D341Med (cell line): ENCODE data around the gene WWC2.

Experiments
- DNase-seq: peaks from one replicate; pipeline ENCODE4 v3.0.0; 2012; ENCODE audit warnings: low spot score

The WWC2 gene

DNA sequence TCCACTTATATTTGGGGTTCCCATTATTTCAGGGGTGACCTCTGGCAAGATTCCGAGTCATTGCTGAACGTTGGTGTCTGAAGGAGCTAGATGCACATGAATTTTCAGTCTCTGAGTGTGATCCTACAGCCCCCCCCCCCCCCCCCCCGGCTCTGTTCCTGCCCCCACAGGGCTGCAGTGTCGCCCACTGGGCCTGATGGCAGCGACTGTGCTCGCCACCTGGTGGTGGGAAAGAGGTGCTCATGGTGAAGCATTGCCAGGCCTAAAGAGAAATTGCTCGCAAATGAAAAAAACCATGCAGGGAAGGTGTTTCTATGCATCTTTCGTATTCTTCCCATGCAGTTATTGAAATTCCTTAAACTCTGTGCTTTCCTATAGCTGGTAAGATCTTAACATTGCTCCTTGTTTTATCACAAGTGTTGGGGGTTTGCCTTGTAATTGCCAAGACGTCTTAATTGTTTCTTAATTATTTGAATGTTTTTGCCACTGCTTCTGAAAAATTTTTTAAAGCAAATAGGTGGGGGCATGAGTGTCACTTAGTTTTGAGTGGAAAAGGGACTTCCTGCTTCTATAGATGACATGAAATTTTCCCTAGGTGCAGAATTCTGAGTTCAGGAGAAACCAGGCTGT, 157.8 kb downstream of the WWC2 start:
- peak; percentile 81 for DNase-seq

DNA sequence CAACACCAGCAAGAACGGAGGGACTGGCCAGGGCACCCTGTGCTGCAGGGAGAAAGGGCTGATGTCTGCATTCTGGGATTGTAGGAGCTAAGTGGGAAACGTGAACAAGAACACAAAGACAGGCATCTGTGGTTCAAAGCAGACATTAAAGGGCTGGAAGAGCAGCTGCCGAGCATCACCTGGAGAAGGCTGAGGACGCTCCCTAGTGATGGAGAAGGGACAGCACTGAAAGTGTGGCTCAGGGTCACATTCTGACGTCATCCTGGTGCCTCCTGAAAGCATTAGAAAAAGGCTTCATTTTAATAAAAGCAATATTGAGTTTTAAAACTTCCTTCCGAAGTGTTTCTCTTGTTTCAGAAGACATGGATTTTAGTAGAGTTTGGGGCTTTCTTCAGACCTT, 158.8 kb downstream of the WWC2 start:
- no peak for DNase-seq

DNA sequence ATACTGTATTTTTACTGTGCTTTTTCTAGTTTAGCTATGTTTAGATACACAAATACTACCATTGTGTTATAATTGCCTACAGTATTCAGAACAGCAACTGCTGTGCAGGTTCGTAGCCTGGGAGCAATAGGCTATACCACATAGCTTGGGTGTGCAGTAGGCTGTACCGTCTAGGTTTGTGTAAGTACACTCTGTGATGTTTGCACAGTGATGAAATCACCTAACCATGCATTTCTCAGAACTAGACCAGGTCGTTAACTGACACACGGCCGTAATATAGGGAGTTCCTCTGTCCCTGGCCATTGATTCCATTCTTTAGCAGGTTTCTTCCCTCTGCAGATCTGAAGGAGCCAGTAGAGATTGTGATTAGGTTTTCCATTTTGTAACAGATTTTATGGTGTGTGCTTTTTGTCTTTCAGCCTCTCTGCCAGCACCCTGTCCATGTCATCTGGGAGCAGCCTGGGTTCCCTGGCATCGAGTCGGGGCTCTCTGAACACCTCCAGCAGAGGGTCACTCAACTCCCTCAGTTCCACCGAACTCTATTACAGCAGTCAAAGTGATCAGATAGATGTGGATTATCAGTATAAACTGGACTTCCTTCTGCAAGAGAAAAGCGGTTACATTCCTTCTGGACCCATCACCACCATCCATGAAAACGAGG, 161.6 kb downstream of the WWC2 start:
- DNase-seq: no peak

DNA sequence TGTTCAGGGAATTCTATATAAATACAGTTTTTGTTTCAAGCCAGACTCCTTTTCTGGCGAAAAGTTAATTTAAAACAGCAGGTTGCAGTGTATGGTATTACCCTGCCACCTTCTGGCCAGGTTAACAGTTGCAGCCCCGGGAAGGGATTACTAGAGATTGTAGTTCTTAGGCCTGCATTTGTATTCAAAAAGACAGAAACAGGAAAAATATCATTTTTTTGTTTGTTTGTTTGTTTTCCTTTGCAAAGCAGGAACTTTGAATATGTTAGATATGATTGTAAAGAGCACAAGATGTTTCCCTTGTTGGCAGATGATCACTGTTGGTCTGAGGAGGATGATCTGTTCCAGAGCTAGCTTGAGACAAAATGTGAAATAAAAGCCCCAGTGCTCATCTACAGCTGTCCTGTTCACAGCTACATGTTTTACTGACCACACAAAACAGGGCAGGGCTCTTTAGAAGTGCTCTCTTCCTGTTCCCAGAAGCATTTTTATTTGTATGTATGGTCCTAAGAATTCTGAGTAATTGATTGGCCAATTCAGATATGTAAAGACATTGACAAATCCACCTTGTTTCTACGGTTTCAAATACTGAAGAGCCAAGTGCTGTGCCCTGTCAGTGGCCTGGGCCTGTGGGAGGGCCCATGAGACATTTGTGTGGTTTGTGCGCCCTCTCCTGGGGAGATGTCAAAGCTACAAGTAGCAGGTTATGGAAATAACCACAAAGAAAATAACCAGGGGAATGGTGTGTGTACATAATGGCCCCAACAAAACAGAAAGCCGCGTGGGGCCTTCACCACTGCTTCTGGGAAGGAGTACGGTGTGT, 163.1 kb downstream of the WWC2 start:
- peak; percentile 82 for DNase-seq

DNA sequence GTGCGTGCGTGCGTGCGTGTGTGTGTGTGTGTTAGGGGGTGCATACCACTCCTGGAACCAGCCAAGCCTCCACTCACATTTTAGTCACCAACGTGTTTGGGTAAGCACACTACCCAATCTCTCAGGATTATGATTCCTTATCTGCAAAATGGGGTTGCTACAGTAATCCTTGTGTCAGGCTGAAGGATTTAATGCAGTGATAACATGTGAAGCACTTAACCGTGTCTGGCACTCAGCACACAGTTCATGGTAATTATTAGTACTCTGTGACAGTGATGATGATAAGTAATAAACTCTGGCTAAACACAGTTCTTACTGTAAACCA, 163.7 kb downstream of the WWC2 start:
- no peak for DNase-seq

DNA sequence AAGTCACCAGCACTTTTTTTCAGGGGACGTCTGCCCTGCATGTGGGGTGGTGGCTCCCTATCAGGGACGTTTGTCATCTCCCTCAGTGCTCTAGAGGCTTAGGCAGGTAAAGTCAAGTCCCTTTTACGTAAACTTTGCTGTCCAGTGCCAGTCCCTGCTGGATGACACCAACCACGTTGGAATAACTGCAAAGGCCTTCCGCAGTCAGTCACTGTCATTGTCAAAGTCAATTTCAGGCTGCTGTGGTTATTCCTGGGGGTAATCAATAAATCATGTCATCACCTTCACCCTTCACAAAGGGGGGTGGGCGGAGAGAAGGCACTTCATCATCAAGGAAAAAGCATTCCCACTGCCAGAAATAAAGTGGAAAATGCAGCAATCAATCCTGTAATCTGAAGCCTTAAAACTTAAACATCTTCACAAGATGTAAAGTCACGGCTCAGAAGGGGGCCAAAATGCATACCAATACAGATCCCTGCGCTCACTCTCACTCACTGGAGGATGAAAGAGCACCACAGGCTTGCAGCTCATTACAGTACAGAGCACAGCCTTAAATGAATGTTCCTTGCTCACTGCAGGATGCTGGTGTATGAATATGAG, 164.8 kb downstream of the WWC2 start:
- no peak for DNase-seq

- DNase-seq: no peak
Observed at GRCh38 chr4:183264614-183265013, 165.6 kb downstream of the WWC2 start.

GRCh38 chr4:183266371-183266770, 167.3 kb downstream of the WWC2 start:
- no peak for DNase-seq

DNA sequence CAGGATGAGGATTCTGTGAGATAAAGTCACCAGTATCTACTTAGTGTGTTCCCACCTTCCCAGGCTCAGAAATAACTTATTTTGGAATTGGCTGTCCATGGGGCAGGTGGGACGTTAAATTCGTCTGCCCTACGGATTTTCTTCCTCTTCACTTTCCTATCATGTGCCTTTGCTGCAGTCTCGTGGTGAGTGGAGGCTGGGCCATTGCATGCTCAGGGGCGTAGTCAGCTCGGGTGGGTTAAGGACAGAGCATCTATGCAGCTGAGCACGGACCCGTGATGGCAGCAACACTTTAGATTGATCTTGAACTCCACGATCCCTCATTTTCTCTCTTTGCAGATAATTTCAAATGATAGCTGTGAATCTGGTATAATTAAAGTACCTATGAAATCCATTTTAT, 169.5 kb downstream of the WWC2 start:
- no peak for DNase-seq

GRCh38 chr4:183272384-183272783, 173.3 kb downstream of the WWC2 start:
- DNase-seq: no peak

- DNase-seq: no peak
Observed at GRCh38 chr4:183276106-183276505, 177.0 kb downstream of the WWC2 start.

DNA sequence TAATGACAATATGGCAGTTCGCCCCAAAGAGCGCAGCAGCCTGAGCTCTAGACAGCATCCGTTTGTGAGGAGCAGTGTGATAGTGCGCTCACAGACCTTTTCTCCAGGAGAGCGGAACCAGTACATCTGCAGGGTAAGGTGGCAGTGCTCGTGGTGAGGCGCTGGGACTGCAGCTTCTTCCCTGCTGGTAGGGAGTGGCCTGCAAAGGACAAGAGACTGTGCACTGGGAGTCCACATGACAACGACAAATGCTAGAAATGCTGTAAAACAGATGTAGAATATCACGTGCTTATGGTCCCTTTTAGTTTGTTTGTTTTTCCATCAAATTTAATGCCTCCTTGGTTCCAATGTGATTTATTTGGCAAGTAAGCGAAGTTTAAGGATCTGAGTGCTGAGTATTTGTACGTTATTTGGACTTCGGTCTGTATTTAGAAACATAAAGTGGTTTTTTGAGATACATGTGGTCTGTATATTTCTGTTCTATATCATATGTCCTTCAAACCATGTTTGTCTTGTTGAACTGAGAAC, 185.3 kb downstream of the WWC2 start:
- no peak for DNase-seq

DNA sequence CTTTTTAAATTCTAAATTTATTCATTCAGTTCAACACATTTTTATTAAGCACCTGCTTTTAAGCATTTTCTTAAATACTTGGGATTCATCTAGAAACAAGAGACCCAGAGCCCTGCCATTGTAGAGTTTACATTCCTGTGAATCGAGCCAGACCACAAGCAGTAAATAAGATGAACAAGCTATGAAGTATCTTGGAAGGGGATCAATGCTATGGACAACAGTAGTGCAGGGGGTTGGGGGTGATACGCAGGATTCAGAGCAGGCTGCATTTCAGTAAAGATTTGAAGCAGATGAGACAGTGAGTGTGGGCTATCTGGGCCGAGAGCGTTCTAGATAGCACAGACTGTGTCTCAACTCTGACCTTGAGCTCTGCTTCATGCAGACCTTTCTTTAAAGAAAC, 185.9 kb downstream of the WWC2 start:
- no peak for DNase-seq

DNA sequence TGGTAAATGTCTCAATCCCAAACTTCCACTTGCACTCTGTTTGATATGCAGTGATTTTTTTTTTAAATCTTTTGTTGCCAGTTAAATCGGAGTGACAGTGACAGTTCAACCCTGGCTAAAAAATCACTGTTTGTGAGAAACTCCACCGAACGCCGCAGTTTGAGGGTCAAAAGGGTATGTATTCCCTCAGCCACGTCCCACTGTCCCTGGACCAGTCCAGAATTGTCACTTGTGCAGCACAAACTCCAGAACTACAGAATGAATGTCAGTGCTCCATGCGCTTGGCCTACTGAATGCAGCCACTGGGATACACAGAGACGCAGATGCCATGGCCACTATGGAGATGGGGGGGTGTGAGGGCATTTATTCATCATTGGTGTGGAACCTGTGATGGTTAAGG, 186.8 kb downstream of the WWC2 start:
- DNase-seq: no peak

DNA sequence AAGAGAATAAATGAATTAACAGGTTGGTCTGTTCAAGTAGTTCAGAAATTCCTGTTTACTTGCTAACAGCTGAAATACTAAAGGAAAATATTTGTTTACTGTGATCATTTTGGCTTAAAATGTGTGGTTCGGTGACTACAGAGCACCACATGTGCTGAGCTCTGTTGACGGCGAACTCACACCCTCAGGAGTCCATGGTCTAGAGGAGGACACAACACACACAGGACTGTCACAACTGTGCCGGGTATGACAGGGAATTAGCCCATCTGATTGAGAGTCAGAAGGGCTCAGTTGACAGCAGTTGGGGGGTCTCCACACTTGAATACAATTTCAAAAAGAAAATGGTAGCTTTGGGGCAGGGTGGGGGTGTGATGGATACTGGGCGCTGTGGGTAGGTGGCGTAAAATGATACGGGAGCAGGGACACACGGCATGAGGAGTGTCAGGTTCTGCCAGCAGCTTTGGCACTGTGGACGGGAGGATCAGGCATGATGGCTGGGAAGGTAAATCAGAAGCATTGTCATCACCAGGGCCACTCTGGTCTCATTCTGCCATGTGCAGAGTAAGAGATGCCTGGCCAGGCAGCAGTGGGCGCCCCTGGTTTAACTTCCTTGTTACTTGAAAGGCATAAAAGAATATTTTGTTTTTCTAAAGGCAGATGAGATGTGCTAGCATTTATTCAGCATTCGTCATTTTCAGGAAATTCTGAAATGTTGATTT, 187.7 kb downstream of the WWC2 start:
- no peak for DNase-seq

- no peak for DNase-seq
Observed at GRCh38 chr4:183287309-183287659, 188.2 kb downstream of the WWC2 start.

DNA sequence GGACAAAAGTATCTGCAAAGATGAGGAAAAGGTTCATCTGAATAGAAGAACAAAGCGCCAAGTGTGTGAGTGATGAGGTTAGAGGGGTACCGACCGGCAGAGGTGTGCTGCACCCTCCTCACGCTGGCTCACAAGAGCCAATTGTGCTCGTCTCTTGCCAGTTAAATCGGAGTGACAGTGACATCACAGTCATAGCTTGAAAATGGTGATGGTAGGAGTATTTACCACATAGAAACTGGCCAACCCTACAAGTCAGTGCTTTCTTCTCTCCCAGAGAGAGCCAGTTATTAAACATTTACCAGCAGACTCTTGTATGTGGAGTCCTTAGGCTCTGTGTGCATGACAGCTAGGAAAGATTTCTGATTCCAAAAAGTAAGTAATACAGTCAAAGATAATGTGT, 188.6 kb downstream of the WWC2 start:
- DNase-seq: no peak

GRCh38 chr4:183288955-183289354, 189.9 kb downstream of the WWC2 start:
- no peak for DNase-seq

- DNase-seq: no peak
Observed at GRCh38 chr4:183289688-183290087, 190.6 kb downstream of the WWC2 start.

DNA sequence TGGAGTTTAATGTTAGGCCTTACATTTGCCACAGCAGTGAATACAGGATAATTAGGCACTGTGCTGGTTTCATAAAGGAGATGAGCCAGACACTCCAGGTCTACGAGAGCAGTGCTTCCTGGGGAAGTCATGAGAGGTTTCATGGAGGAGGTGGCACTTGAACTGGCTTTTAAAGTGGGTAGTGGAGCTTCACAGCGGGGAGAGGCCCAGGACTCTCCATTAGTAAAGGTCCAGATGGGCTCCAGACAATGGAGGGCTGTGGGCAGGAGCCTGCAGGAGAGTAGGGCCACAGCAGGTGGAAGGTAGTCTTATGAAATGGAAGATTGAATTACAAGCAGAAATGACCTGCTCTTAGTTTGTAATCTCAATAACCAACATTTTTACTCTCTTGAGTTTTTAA, 192.0 kb downstream of the WWC2 start:
- no peak for DNase-seq

DNA sequence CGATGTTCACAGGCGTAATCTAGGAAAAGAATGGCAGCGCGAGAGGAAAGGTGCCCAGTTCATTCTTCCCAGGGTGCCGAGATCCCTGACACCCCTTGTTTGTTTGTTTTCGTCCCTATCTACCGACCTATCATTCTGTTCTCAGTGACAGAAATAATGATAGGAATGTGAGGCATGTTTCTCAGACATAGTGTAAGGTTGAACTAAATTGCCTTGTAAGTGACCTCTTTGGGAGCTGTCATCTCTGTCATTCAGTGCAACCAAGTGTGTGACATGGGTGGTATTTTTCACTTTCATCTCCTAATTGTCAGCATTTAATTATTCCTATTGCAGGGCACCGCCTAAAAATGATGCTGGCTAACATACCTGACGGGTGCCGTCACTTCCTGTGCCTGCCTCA, 196.7 kb downstream of the WWC2 start:
- DNase-seq: no peak

DNA sequence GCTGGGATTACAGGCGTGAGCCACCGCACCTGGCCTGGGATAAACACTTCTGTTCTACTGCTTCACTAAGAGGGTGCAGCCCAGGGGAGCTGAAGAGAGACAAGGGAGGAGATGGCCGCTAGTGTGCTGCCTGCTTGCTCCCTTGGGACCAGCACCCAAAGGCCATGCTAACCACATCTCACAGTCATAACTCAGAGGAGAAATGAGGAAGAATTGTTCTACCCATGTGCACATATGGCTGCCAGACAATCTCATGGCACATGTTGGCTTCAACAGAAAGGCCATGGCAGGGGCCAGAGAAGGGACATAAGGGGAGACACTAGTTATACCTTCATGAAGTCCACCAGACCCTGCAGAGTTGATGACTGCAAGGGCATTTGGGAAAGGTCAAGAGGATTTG, 198.6 kb downstream of the WWC2 start:
- DNase-seq: no peak
